Globus pallidus (tissue), 1 donor: ENCODE measurements around the gene MOSMO.
A peak's percentile ranks its signal among the peaks of the same experiment; 100 is the strongest.

Experiments used
- DNase-seq: peaks from one replicate; pipeline ENCODE4 v3.0.0-alpha.2; 2015; ENCODE audit warnings: low spot score

Gene MOSMO

GRCh38 chr16:22050963-22051362 is 43.1 kb downstream of the MOSMO start:
- no peak for DNase-seq

GRCh38 chr16:22052980-22053379 is 45.1 kb downstream of the MOSMO start:
- no peak for DNase-seq

GRCh38 chr16:22053921-22054341 is 46.0 kb downstream of the MOSMO start:
- no peak for DNase-seq

- no peak for DNase-seq
These were observed 47.1 kb downstream of the MOSMO start for GRCh38 chr16:22054847-22055590.

- DNase-seq: no peak
These were observed 48.0 kb downstream of the MOSMO start for GRCh38 chr16:22055881-22056280.

- DNase-seq: no peak
These were observed 56.1 kb downstream of the MOSMO start for GRCh38 chr16:22063888-22064467.

- no peak for DNase-seq
These were observed 57.3 kb downstream of the MOSMO start for GRCh38 chr16:22065252-22065651.

- no peak for DNase-seq
These were observed 62.7 kb downstream of the MOSMO start for GRCh38 chr16:22070361-22071330.

- DNase-seq: no peak
These were observed 63.5 kb downstream of the MOSMO start for GRCh38 chr16:22071331-22071910.

- DNase-seq: no peak
These were observed 65.4 kb downstream of the MOSMO start for GRCh38 chr16:22073350-22073749.

- no peak for DNase-seq
These were observed 67.3 kb downstream of the MOSMO start for GRCh38 chr16:22075043-22075757.

GRCh38 chr16:22075776-22076175 is 67.9 kb downstream of the MOSMO start:
- DNase-seq: no peak

- peak; percentile 33 for DNase-seq
These were observed 69.9 kb downstream of the MOSMO start for GRCh38 chr16:22077700-22078313.

GRCh38 chr16:22078656-22079055 is 70.7 kb downstream of the MOSMO start:
- no peak for DNase-seq

GRCh38 chr16:22081050-22081449 is 73.1 kb downstream of the MOSMO start:
- no peak for DNase-seq

- no peak for DNase-seq
These were observed 78.5 kb downstream of the MOSMO start for GRCh38 chr16:22086440-22086839.

GRCh38 chr16:22088642-22089041 is 80.7 kb downstream of the MOSMO start:
- DNase-seq: no peak

- no peak for DNase-seq
These were observed 82.0 kb downstream of the MOSMO start for GRCh38 chr16:22089910-22090309.

GRCh38 chr16:22091721-22092120 is 83.8 kb downstream of the MOSMO start:
- no peak for DNase-seq

GRCh38 chr16:22092143-22092933 is 84.4 kb downstream of the MOSMO start, which contains the start of gene VWA3A:
Gene VWA3A (plus strand): TSS chr16:22092541. CDS start chr16:22092638, 97 bp downstream.
- peak; percentile 2 for DNase-seq
